HG02840 (cell line): Measurements from ENCODE around the gene KHDRBS2.

Source experiments
- ATAC-seq: cut with Tn5 transposase; IDR thresholded peaks from one replicate; pipeline ENCODE4 v1.9.1; 2021; ENCODE audit warnings: mild to moderate bottlenecking, moderate library complexity, moderate number of reproducible peaks; ENCODE audit not compliant: unreplicated experiment, low FRiP score

Gene KHDRBS2

DNA sequence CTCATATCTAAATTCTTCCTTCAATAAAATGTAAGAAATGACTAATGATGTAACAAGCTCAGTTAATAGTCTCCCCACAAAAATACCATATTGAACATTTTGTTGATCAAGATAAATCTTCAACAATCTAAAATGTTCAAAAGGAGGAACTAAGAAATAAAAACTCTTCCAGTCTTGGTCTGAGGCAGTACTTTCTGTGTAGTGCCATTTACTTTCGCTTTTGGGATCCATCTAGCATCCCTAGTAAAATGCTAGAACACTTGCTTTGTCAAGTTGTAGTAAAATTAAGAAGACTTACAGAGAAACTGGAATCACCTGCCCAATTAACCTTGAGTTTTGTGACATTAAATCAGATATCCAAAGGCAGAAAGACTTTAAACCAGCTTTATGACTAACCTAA lies 246.4 kb downstream of the KHDRBS2 start:
- no peak for ATAC-seq

DNA sequence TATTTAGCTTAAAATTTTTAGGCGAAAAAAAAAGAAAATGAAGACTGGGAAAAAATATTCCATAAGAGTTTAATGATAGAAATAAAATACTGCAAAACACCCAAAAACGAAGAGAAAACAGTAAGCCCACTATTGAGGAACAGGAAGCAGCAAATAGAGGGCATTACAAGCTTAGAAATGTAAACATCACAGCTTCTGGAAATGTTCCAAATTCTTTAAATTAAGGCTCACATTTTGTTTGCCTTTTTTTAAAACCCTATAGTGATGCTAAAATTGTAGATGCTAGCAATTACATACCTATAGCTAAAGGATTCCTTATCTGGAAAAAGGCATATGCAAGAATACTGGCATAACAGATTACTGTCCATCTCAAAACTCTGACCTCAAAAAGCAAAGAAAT lies 248.6 kb downstream of the KHDRBS2 start:
- ATAC-seq: no peak

DNA sequence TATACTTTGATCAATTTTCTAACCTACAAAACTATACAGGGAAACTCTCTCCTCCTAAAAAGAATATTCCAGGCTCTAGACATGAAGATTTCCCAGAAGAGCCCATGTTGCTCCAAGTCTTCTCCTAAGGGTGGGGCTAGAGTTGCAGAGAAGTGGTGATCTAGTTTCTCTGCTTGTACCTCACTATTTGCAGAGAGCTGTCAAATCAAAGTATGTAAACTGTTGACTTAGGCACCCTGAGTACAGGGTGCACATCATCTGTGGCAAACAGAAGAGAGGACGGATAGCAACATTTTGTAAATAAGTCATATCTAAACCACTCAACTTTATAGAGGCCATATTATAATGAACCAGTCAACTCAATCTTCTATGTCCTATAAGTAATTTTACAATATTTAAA lies 250.1 kb downstream of the KHDRBS2 start:
- ATAC-seq: no peak

DNA sequence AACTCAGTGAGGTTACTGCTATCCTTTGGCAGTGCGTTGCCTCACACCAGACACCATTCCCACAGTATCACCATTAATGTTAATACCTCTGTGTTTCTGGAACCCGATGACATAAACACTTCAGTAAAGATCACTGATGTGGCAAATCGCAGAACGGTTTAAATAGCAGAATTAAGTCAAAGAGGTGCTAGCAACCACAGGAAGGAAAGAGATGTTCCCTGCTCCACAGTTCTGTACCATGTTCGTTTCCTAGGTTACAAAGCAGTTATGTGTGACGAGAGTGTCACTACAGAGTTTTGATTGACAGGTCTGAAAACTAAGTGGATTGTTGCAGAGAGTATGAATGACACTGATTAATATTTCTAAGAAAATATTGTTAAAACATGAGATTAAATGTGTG lies 272.3 kb downstream of the KHDRBS2 start:
- ATAC-seq: no peak

DNA sequence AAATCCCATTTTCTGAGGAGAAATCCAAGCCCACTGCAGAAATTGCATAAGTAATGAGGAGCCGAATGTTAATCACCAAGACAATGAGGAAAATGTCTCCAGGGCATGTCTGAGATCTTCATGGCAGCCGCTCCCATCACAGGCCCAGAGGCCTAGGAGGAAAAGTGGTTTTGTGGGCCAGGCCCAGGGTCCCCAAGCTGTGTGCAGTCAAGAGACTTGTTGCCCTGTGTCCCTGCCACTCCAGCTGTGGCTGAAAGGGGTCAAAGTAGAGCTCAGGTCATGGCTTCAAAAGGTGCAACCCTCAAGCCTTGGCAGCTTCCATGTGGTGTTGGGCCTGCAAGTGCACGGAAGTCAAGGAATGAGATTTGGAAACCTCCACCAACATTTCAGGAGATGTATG lies 276.6 kb downstream of the KHDRBS2 start:
- ATAC-seq: no peak

DNA sequence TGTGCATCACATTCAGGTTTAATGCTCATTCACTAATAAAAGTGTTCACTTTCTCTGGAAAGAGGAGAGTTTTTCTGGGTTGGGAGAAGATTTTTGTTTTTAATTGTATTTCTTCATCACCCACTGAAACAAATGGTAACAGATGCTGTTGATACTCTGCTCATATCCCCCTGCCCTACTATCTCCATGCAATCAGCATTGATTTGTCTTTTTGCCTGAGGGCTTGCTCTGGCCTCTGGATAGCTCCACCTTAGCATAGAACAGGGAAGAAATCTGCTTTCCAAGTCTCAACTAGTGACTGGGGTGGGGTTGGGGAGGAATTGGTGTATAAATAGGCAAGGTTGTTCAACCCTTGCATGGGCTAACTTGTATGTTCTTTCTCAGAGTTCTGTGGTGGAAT lies 296.4 kb downstream of the KHDRBS2 start:
- ATAC-seq: no peak

DNA sequence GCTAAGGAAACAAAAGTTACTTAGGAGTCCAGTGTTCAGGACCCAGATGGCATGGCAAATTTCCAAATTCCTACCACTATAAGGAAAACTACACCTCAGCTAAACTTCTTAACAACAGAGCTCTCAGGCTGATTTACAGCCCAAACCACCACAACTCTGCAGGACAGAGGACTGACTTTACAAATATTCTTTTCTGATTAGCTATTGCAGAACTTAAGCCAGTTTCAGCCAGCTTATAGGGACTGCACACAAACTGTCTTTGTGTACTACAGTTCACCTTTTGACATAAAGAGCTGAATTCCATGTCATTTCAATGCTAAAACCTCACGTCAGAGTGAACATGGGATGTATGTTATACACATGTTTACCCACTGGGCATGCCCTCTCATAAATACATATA lies 305.4 kb downstream of the KHDRBS2 start:
- ATAC-seq: no peak

DNA sequence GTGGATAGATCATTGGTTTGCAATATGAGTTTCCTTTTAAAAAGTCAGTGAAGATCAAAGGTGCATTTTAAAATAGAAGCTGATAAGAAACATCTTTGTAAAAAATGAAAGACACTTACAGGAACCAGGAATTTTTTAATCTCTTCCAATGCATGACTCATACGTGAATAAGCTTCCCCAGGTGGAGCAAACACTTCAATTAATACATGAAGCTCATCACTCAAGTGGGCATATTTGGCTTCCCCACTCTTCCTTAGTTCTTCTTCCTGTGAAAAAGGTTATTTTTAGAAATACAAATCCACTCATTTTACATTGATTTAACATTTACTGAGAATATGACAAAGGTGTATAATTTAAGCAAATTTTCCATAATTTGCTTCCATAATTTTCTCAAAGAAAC lies 308.1 kb downstream of the KHDRBS2 start:
- no peak for ATAC-seq

DNA sequence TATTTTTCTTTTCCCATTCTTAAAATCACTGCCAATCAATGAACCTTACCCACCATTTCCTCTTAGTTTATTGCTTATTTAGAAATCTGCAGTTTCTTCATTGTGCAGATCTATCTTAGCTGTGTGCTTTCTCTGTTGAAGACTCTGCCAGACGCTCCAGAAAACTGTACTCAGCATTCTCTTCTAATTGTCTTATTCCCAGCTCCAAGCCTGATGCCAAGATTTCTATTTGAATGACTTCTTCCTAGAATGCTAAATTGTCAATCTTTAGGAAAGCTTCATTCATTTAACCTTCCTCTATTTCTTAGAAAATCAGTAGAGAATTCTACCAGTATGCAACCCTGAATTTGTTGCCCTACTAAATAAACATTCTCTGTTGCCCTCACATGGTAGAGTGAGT lies 308.9 kb downstream of the KHDRBS2 start:
- ATAC-seq: no peak

DNA sequence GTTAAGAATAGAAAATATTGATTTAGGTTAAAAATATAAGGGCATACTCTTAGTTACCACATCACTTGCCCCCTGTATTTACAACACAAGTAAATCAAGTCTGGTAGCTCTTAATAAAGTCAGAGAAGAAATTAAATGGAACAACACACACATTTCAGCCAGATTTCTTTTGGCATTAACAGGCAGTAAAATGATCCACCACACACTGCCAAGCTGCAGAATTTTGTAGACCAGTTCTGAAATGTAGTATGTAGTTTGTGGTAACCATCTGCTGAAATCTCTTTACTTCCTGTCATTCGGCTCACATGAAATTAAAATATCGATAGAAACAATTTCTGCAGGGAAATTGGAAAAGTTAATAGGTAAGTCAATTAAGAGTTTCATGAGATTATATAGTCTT lies 326.8 kb downstream of the KHDRBS2 start:
- no peak for ATAC-seq

DNA sequence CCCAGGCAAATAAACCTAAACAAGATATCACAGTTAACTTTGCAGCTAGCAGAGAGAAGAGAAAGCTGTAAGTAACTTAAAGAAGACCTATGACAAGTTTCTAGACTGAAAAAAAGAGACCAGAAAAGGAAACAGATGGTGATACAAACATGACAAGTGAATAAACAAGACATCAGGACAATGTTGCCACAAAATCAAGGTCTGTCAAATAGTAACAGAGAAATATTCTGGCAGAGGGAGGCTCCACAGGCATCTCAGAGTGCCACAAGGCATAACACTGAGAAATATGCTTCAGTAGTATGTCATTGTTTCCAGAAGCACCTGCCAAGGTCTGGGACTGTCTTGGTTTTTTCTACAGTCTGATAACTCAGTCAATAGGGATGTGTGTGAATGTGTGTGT lies 332.2 kb downstream of the KHDRBS2 start:
- ATAC-seq: no peak

DNA sequence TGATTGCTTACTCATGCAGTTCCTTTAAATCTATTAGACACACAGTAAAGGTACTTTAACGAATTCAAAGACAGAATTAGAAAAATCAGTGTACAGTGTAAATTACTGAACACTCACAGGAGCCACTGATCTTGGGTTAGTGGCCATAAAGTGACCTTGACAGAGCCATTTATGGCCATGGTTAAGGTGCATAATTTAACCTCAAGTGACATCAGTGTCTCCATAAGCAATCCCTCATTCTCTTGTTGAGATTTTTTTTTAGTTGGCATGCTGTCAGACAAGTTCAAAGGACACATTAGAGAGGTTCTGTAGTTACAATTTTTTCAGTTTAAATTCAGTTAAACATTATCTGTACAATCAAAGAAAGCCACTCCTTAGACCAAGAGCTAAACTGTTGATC lies 334.4 kb downstream of the KHDRBS2 start:
- ATAC-seq: no peak

DNA sequence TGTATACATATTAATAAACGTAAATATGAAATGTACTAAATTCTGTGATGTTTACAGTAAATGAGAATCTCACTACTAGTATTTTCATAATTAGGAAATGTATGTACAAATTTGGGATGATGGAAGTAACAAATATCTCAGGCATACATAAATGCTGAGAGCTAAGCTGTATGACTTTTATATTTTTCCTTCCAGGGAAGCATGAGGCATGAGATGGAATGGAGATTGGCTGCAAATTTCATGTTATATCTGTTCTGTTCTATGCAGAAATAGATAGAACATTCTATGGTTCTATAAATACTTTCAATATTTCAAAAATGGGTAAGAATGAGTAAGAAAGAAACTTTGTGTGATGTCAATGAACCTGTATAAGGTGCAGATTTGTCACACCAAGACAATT lies 335.2 kb downstream of the KHDRBS2 start:
- no peak for ATAC-seq

DNA sequence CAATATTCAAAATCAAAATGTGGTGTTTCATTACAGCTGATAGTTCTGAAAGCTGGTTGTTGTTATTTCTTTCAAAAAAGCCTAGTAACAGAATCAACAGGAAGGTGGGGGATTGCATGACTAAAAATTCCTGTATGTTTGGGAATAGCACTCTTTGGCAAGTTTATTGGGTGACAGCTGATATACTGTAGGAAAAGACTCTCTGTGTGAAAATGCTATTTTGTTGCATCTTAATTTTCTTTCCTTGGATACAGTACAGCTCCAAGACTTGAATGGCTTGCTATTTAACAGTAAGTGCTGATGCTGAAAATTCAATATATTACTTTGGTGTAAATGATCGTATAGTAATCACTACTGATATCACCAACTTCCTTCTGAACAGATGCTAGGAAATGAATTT lies 336.1 kb downstream of the KHDRBS2 start:
- no peak for ATAC-seq

DNA sequence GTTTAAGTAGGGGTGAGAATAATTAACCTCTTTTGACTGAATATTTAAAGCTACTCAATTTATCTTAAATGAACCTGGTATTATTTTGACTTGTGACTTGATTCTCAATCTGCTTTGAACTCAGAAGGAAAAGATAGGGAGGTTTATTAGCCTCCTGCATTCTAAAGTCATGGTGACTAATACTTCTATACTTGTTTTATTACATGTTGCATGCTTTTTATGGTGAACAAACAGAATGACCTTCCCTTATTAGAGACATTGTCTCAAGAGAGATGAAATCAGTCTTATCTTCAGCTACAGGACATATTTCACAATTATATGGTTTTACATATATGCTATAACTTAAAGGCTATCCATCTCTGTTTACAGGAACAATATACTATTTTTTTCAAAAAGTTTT lies 336.9 kb downstream of the KHDRBS2 start:
- no peak for ATAC-seq

DNA sequence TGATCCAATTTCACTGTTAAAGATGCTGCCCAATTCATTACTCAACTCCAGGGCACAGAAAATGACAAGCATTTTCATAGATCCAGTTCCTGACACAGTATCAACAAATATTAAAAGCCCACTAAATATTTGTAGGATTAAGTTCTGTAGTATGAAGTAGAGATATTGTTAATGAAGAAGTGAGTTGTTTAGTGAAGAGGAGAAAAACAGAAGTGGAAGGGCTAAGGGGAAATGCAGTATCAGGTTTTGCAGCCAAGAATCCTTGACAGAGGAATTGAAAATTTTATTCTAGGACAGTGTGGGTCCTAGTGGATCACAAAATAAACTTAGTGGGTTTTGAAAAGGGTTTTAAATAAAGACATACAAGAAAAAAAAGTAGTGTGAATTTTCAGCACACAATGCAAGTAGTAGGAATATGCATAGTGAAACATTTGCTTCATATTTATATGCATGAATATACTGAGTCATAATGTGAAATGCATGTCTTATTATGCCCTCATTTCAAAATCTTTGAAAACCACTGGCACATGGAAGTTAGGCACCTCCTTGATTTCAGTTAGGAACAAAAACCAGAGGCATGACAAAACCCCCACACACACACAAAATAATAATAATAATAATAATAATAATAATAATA lies 338.6 kb downstream of the KHDRBS2 start:
- no peak for ATAC-seq

DNA sequence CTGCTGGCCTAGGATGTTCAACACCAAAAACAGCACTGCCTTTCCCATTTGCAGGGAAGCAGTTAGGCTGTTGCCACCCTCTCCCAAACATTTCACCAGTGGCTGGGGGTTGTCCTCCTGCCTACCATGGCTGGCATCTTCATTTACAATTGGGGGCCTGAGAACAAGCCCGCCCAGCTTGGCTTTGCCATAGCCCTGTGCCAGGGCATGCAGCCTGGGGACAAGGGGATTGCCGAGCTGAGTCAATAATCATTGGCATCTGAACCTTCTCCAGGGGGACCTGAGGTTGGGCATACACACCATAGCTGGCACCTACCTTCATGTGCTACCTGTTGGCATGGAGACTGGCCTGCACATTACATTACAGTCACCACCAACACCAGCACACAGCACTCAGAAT lies 345.1 kb downstream of the KHDRBS2 start:
- no peak for ATAC-seq

DNA sequence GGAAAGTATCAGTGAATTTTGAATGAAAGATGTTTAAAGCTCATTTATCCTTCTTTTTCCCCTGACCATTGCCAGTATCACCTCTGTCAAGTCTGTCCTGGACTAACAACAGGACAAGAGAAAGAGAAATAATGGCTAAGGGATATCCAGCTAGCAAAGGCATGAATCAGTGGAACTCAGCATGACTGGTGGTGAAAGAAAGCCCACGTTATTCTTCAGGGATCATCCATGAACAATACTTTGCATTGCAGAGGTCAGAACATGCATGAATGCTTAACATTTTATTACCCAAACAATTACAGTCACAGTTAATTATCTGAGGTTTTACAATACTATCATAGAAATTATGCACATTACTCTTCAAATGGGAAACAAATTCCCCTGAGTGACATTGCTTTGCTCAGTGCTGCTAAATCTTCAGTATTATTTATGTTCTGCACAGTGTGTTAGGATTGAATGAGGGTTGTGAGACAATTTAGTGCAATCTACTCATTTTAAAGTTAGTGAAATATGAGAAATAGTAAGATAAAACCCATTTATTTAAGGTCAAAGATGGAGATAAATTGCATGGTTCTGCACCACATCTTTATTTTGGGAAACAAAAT lies 350.7 kb downstream of the KHDRBS2 start:
- ATAC-seq: no peak

DNA sequence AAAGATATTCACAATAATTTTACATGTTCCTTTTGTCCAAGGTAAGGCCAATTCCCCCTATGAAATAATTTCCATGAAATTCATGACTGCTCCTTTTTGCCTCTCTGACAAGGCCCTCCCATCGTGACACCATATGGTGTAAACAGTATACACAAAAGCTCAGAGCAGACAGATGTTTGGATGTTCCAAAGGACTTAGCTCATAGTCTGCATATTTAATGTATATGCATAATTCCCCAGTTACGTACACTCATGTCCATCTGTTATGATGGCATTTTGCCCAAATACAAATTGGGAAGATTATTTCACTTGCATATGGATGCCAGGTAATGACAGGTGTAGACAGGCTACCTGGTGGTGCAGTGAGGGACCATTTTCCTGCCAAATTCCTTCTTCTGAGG lies 376.5 kb downstream of the KHDRBS2 start:
- ATAC-seq: no peak

DNA sequence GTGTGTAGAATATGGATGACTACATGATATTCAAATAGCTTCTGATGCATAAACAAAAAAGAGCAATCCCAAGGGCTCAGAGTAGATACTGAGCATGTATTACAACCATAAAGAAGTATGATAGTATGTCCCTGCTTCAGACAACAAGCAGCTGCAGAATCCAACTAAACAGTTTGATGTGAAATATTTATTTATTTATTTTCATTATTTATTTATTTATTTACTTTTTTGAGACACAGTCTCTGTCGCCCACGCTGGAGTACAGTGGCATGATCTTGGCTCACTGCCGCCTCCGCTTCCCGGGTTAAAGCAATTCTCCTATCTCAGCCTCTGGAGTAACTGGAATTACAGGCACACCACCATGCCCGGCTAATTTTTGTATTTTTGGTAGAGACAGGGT lies 384.3 kb downstream of the KHDRBS2 start:
- no peak for ATAC-seq

DNA sequence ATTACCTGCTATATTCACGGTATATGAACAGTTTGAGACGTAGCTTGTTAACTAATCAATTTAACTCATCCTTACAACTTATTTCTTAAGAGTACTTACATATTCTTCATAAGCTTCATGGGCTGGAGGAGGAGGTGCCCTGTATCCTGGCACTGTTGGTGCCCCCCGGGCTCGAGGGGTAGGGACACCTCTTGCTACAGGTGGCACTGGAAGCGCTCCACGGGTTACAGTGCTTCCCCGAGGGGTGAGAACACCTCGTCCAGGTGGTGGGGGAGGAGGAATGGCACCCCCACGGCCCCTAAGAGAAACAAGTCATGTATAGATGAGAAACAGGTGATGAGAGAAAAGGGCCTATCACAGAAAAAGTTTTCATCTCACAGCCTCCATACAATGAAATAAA lies 391.5 kb downstream of the KHDRBS2 start:
- no peak for ATAC-seq

DNA sequence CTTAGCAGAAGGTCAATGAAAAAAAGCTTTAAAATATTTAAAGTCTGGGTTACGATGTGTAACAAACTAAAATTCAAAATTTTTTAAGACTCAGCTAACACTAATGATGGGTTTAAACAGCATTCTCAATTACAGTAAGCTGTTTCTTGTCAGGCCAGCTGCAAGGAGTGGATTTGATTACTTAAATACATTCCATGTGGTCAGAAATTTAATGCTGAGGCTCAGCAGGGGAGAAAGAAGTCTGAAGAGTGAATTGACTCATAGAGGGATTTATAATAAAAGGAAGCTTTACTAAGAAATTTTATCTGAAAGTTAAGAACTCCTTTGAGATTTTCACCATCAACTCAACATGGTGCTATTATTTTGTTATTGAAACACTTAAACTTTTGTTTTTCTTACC lies 398.6 kb downstream of the KHDRBS2 start:
- no peak for ATAC-seq
